Activated CD8-positive, alpha-beta memory T cell treated with anti-CD3 and anti-CD28 coated beads for 4 hours (primary cell): ENCODE results near the gene UQCR11.

ENCODE experiments used
- DNase-seq, 2 donors: peaks; one replicate each; pipeline ENCODE4 v3.0.0-alpha.2; 2020; ENCODE audit warnings: low read depth in 2 of 2

UQCR11 gene

DNA sequence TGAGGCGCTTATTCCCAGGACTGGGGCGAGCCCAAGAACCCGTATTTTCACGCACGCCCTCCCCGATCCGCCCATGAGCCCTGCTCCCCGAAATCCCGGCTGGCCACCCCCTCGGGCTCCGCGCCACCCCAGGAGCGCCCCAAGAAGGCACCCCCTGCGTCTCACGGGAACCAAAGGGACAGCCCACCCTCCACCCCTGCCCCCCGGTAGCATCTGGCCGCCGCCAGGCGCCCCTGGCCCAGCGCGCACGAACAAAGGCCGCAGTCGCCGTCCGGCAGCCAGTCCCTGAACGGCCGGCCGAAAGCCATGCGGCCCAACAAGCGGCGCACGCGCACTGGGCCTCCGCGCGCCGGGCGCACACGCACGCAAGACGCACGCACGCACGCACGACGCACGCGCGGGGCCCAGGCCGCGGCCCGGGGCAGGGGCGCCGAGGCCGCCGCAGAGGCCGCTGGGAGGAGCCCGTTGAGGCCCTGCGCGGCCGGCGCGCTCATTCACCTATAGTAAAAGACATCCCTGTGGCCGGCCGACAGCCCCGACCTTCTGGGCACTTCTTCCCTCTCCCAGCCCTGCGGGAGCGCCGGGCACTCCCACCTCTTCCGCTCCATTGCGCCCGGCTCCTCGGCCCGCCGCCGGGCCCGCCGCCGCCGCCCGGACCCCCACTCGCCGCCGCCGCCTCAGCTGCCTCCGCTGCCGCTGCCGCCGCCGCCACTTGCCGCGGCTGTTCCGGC is 13.1 kb downstream of the UQCR11 start:
- DNase-seq = peak; percentile 59 to 68

DNA sequence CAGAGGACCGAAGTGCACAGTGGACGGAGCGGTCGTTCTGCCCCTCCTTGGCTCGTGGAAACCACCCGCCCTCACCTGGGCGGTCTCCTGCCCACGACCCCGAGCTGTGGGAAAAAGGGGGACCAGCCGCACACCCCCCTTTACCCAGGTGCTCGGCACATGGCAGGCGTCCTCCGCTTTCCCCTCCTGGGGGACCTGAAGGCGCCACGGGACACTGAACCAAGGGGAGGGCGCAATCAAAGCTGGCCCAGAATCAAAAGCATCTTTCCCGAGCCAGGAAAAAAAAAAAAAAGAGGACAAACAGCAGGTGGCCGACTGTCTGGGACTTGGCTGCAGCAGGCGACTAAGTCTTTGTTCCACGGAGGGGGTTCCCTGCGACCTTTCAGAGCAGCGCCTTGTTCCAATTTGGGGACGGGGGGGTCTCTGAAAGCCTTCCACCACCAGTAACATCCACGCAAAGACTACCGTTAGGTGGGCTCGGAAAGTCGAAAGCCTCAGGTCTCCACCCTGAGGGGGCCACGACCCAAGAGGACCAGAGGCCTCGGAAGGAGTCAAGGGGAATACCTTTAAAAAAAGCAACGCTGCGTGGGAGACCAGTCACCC is 13.7 kb downstream of the UQCR11 start:
- no peak for DNase-seq

DNA sequence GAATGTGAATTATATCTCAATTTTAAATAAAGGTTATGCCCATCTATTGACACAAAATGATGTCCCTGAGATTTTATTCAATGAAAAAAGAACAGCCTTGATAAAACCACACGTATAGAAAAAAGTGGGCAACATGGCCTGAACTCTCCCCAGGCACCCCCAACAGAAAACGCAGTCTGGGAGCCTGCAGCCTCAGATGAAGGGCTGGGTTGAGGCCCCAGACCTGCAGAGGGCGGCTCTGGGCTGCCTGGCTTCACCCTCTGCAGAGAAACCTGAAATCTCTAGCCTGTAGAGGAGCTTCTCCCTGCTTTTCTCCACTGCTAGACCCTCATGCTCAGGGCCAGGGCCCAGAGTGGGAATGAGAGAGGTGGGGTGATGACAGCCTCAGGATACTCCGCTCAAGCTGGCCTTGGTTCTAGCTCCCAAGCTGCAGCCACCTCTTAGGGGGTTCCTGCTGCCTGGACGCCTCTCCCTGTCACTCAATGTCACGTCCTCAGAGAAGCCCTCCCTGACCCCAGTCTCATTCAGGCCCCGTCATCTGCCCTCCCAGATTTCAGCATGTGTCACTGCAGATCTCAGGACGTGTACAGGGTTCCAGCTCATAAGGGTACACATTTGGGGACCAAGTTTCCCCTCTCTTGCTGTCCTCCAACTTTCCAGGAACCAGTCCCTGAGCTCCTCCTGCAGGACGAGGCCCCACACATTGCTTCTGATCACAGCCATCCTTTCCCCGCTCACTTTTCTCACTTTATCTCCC is 14.4 kb downstream of the UQCR11 start:
- DNase-seq = no peak

DNA sequence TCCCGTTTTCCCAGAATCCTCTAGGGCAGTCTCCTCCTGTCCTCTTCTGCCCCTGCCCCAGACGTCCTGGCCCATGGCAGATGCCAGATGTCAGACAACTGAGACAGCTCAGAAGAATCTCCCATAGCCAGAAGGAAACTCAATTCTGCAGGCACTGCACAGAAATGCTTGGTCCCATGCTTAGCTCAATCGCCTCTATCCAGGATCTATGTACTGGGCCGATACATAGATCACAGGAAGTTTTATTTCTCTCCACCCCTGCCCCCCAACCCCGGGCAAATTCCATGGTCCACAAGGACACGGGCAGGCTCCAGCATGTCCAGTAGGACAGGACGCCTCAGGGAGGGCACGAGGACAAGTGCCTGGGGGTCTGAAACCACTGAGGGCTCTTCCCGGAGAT is 17.4 kb downstream of the UQCR11 start:
- no peak for DNase-seq

DNA sequence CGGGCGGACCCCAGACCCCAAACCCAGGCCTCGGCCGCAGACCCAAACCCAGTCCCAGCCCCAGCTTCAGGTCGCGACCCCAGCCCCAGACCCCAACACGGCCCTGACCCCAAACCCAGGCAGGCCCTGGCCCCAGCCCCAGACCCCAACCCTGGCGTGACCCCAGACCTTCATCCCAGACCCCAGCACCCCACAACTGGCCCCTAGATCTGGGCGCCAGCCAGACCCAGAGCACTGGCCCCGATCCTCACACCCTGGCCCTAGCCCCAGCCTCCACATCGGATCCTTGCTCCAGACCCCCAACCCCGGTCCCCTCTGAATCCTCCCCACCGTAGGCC is 20.1 kb downstream of the UQCR11 start:
- DNase-seq = no peak

DNA sequence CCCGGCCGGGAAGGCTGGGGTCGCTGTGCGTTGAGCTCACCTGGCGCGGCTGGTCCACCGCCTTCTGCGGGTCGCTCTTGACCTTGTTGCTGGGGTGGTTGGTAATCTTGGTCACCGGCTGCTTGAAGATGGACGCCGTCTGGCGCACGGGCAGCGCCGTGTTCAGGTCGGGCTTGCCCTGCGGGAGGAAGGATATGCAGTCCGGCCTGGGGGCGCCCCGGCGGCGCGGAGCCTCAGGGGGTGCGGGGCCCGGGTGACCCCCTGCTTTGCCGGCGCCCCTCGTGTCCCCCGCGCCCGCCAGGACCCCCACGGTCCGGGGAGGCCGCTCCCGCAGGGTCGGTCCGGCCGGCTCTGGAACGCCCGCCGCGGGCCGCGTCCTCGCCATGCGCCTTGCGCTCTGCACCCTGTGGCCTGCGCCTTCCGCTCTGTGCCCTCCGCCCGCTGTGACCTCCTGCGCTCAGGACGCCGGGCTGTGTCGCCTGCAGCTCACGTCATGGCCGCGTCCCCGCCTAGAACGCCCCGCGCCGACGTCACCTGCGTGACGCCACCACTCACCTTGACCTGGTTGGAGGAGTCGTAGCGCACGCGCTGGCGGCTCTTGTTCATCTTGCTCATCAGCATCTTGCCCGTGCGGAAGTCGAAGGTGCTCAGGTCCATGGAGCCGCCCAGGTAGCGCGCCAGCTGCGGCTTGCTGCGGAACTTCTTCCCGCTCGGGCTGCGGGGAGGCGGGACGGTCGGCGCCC is 20.6 kb downstream of the UQCR11 start:
- DNase-seq = no peak

DNA sequence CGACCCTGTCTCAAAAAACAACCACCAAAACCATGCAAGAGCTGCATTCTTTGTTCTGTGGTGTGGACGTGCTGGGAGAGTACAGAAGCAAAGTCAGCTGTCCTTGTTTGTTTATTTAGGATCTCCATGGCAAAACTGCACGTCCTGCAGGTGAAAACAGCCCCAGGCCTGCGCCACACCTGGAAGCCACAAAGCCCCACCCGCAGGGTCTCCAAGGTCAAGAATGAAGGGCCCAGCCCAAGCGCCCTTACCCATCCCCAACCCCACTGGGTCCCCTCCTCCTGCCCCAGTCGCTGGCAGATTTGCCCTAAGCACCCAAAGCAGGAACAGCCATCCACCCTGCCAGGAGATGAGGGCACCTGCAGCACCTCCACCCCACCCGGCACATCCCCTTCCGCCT is 23.1 kb downstream of the UQCR11 start:
- DNase-seq = no peak

DNA sequence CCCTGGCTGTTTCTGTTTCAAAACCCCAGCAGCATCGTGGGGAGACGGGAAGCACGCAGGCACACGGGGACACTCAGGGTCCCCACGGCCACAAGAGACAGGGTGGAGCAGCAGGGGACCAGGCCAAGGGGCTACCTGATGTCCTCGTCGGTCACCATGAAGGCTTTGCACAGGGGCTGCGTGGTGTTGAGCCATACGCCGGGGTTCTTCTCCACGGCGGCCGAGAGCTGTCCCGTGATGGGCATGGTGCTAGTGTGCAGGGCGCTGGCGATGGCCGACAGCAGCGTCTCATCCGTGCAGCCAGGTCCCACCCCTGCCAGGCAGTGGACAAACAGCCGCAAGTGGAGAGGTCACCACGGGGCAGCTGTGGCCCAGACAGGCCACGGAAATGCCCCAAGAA is 24.3 kb downstream of the UQCR11 start:
- no peak for DNase-seq

DNA sequence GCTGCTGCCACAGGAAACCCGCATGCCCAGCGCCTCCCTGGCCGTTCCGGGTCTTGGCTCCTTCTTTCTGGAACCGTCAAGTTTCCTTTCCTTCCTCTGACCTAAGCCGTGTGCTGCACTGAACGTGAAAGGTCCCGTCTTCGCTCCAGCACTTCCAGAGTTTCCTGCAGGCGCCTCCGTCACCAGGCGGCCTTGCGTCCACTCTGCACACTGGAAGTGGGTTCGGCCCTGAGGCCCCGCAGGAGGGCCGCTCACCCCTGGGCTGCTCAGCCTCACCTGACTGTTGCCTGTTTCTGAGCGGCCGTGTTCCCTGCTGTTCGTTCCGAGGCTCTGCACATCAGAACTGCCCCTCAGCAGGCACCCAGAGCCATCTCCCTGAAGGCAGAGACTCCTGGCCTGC is 24.9 kb downstream of the UQCR11 start:
- no peak for DNase-seq

DNA sequence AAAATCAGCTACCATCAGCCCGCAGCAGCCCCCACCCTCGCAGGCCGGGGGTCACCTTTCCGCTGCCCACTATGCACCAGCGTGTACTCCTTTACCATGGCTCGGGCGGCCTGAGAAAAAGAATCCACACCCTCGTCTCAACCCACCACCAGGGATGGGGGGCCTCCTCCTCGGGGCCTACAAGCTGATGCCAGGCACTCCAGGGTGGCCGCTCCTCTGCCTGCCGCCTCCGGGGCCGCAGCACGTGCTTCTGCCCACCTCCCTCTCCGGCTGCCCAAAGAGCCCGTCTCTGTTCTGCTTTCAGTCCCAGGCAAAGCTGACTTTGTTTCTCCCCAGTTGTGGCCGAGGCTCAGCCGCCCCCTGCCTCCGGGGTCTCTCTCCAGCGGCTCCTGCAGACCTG is 26.0 kb downstream of the UQCR11 start:
- DNase-seq = no peak

DNA sequence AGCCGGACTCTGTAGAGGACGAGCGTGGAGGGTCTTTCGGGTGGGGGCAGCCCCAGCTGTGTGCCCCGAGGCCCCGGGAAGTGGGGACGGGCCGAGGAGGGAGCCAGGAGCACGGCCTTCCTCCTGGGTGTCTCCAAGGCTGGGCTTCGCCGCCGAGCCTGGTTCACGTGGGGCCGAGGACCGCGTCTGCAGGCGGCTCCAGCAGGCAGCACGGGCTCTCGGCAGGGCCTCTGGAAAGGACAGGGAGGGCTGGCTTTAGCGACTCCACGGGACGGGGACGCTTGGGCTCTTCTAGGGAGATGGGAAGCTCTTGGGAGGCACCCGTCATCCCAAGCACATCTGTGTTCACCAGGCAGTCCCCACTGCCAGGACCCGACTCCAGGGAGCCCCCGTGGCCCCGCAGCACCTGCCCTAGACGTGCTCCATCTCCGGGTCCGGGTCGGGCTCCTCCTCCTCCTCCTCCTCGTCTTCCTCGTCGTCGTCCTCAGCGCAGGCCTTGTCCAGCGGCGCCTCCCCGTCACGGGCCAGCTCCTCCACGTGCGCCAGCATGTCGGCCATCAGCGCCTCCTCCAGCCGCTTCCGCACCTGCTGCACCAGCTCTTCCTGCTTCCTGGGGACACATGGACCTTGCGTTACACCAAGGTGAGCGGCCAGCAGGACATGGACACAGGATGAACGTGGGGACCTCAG is 27.2 kb downstream of the UQCR11 start:
- no peak for DNase-seq

DNA sequence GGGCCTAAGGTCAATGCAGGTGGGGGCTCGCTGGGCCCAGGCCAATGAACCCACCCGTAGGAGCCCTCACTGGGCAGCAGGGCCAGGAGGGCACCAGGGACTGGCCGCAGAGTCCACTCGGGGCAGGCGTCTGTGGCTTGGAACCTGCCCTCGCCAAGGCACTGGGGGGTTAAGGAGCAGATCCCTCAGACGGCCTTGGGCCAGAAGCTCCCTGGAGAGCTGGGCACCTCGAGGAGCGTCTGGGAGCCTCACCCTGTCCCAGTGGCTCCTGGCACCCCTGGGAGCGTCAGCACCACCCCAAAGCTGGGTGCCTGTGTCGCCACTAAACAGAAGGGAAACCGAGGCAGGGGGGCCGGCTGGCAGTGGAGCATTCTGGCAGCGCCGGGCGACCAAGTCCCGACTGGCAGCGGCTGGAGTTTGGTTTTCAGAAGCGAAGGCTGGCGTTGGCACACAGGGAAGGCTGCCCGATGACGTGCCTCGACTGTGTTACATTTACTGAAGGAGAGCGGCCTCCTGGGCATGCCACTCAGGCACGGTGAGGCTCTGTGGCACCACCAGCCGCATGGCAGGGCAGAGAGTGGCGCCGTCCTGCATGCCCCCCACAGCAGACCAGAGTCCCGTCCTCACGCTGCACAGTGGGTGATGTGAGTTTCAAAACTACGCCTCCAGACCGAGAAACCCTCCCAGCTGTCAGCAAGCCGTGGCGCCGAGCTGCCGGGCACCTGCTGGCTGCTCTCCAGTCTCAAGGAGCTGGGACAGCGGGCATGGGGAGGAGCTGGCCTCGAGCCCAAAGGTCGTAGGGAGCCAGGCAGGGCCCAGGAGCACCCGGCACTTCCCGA is 28.0 kb downstream of the UQCR11 start:
- no peak for DNase-seq

DNA sequence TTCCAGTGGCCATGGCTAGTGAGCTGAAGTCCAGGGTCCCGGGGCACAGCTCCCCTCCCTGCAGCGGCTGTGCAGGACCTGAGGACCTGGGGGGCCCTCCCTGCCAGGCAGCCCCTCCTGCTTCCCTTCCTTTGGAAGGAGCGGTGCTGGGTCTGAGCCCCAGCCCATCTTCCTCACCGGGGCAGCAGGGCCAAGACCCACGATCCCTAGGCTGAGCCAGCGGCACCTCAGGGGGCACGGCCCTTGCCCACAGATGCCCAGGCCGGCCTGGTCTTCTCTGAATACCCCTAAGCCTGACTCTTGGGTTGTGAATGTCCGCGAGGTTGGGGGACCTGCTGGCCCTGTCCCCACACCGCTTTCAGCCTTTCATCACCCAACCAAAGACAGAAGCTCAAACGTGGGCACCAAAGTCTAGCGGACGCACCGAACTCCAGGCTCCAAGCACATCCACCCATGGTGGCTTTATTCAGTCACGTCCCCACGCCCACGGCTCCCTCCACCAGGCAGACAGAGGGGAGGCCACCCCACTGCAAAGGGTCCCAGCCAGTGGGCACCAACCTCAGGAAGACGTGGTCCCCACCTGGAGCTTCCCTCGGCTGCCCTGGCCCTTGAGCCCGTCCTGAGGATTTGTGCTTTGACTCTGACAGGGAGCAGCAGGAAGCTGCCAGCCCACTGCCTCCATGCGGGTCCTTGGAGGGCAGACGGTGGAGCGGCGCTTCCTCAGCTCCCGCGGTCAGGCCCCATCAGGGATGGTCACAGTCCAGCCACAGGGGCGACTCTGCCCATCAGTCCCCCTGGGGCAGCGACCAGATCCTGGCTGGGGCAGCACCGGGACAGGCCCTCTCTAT is 28.8 kb downstream of the UQCR11 start:
- DNase-seq = no peak

DNA sequence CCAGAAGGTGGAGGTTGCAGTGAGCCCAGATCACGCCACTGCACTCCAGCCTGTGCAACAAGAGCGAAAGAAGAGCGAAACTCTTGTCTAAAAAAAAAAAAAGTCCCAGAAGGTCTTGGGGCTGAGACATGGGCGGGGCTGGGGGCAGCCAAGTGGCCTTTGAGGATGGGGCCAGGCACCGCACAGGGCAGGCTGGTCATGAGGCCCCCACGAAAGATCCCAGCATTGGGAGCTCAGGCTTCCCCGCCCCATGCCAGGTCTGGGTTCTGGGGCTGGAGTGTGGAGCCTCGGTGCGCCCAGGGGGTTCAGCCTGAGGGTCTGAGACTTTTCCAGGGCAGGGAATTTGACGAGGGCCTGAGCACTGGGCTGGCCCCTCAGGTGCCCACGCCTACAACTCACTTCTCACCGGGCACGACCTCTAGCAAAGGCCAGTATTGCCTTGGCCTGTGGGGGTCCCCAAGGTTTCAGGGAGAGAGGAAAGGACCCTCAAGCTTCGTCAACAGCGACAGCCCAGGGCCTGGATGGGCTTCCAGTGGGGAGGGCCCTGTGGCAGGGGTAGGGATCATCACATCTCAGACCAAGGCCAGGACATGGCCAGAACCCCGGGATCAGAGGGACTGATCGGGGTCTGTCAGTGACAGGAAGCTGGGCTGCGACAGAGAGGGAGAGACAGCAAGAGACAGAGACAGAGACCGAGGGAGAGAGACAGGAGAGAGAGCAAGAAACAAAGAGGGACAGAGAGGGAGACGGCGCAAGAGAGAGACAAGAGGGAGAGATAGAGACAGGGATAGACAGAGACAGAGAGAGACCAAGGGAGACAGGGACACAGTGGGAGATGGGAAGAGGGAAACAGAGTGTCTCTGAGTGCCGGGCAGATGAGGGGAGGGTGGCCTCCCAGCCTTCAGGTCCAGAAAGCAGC is 29.7 kb downstream of the UQCR11 start:
- DNase-seq = no peak

DNA sequence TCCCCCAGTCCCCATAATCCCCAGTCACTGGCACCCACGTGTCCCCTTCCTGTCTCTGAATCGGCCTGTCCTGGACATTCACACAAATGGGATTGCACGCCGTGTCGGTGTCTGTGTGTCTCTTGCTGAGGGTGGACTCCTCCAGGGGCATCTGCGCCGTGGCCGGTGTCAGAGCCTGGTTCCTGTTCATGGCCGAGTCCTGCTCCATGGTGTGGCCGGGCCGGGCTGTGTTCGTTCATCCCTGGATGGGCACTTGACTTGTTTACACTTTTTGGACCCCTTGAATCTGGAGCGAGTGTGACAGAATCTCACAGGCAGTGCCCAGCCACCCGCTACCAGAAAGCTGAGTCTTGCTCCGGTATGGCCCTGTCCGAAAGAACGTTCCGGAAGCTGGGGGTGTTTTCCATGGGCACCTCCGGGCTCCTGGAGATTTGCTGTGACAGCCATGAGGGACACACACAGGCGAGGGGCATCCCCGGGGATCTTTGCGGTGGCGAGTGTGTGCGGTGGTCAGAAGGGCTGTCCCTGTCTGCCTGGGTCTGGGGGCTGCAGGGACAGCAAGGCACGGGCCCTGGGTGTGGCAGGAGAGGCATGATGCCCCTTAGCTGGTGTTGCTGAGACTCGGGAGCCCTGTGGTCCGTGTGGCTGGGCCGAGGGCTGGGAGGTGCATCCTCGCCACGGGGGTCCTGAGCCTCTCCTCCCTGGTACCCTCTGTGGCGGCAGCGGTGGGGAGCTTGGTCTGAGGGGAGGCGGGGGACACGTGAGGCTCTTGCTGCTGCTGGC is 30.7 kb downstream of the UQCR11 start:
- no peak for DNase-seq

DNA sequence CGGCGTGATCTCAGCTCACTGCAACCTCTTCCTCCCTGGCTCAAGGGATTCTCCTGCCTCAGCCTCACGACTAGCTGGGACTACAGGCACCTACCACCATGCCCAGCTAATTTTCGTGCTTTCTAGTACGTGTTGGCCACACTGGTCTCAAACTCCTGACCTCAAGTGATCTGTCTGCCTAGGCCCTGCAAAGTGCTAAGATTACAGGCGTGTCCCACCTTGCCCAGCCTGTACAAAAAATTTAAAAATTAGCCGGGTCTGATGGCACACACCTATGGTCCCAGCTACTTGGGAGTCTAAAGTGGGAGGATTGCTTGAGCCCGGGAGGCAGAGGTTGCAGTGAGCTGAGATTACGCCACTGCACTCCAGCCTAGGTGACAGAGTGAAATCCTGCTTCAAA is 32.5 kb downstream of the UQCR11 start:
- no peak for DNase-seq

DNA sequence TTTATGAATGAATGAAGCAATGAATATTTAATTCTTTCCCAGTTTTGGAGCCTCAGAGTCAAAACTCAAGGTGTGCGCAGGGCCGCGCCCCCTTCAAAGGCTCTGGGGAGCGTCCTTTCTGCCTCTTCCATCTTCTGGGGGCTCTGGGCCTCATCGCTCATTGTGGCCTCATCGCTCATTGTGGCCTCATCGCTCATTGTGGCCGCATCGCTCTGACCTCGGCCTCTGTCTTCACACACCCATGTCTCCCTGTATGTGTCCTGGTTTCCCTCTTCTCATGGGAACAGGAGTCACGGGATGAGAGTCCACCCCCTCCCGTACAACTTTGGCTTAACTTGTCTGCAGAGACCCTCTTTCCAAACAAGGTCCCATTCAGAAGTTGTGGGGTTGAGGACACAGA is 33.9 kb downstream of the UQCR11 start:
- no peak for DNase-seq

DNA sequence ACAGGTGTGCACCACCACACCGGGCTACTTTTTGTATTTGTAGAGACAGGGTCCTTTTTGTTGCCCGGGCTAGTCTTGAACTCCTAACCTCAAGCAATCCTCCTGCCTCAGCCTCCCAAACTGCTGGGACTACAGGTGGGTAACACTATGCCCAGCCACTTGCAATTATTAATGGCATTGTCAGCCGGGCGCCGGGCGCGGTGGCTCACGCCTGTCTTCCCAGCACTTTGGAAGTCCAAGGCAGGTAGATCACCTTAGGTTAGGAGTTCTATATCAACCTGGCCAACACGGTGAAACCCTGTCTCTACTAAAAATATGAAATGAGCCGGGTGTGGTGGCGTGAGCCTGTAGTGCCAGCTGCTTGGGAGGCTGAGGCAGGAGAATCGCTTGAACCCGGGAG is 34.4 kb downstream of the UQCR11 start:
- no peak for DNase-seq
